Astrocyte (in vitro differentiated cells and primary cell): ENCODE data around the gene TULP4.

Source experiments
- EZH2 ChIP-seq: IDR thresholded peaks from 2 replicates; pipeline ENCODE4 v1.6.1; 2012; ENCODE audit warnings: mild to moderate bottlenecking, low read length, inconsistent platforms; ENCODE audit not compliant: insufficient read depth
- TF ChIP-seq, protein P1 (sequence below): IDR thresholded peaks from 2 replicates; pipeline ENCODE4 v1.5.1; 2011; ENCODE audit warnings: low read depth, mild to moderate bottlenecking, inconsistent platforms, low read length, moderate library complexity; ENCODE audit not compliant: insufficient read depth

DNA sequence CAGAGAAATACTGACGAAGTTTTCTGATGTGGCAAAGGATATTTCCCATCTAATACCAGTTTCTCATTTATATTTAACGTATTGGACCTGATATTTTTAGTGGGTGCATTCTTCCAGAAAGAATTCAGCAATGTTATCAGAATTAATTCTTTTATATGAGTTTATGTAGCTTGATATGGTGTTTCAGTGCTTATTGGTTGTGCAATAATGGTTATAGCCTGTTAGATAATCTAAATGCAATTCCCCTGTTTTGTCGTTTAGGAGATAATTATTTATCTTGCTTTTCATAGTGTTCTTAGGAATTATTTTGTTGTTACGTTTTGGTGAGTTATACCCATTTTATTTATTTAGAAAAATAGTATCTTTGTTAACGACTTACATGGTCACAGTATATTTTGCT is 196.2 kb downstream of the TULP4 start:
- TF ChIP-seq, protein P1, sequence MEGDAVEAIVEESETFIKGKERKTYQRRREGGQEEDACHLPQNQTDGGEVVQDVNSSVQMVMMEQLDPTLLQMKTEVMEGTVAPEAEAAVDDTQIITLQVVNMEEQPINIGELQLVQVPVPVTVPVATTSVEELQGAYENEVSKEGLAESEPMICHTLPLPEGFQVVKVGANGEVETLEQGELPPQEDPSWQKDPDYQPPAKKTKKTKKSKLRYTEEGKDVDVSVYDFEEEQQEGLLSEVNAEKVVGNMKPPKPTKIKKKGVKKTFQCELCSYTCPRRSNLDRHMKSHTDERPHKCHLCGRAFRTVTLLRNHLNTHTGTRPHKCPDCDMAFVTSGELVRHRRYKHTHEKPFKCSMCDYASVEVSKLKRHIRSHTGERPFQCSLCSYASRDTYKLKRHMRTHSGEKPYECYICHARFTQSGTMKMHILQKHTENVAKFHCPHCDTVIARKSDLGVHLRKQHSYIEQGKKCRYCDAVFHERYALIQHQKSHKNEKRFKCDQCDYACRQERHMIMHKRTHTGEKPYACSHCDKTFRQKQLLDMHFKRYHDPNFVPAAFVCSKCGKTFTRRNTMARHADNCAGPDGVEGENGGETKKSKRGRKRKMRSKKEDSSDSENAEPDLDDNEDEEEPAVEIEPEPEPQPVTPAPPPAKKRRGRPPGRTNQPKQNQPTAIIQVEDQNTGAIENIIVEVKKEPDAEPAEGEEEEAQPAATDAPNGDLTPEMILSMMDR: no peak
- no peak for TF ChIP-seq EZH2
